GM13976 (cell line): ENCODE results near the gene VIPR2.
"Not testable (repeated sequence)": the region's sequence is repeated elsewhere in the genome, so short reads cannot be mapped to it uniquely, and the experiment has no call there.

Experiments
- DNase-seq: peaks from one replicate; pipeline ENCODE4 v3.0.0; 2012; ENCODE audit warnings: low spot score
- CTCF ChIP-seq: IDR thresholded peaks from 2 replicates; pipeline ENCODE4 v1.5.1; 2012; ENCODE audit warnings: borderline replicate concordance, mild to moderate bottlenecking; ENCODE audit not compliant: insufficient read depth; ENCODE audit errors: extremely low read depth, missing control alignments, control extremely low read depth
- in situ Hi-C: fragments of 300-500 bp; cut with MboI; formaldehyde crosslinking; loops from one replicate; pipeline ENCODE4 v1.12.0; 2022; ENCODE audit warnings: low sequenced_read_pairs, mixed read lengths, inconsistent platforms; ENCODE audit not compliant: unreplicated experiment

The VIPR2 gene

GRCh38 chr7:159166530-159166929 is 21.9 kb upstream of the VIPR2 start:
- in situ Hi-C loops: no loop called here
- no peak for DNase-seq
- TF ChIP-seq CTCF: no peak

GRCh38 chr7:159165352-159165751 is 20.7 kb upstream of the VIPR2 start:
- no peak for DNase-seq
- in situ Hi-C loops: no loop called here
- TF ChIP-seq CTCF: no peak

GRCh38 chr7:159163703-159164301 is 19.1 kb upstream of the VIPR2 start:
- DNase-seq, in situ Hi-C loops: not testable (repeated sequence)

GRCh38 chr7:159162050-159162626 is 17.5 kb upstream of the VIPR2 start:
- DNase-seq, in situ Hi-C loops: not testable (repeated sequence)

GRCh38 chr7:159160450-159160849 is 15.8 kb upstream of the VIPR2 start:
- DNase-seq: no peak
- no peak for TF ChIP-seq CTCF
- in situ Hi-C loops: no loop called here

GRCh38 chr7:159159731-159160130 is 15.1 kb upstream of the VIPR2 start:
- TF ChIP-seq CTCF: no peak
- in situ Hi-C loops: no loop called here
- no peak for DNase-seq

- no peak for TF ChIP-seq CTCF
- in situ Hi-C loops: no loop called here
- DNase-seq: no peak
Observed at GRCh38 chr7:159158888-159159405, 14.3 kb upstream of the VIPR2 start.
